HCT116 (cell line): Measurements from ENCODE around the gene SLC11A1. TPM values are rescaled to one million over a fixed set of nuclear protein-coding genes. Genes with fewer than 3 reads are reported as not detected.

Experiments used
- ATAC-seq: fragments of 200-7000 bp; cut with Tn5 transposase; 2 replicates; pipeline ENCODE4 v1.9.1; 2020; ENCODE audit warnings: mild to moderate bottlenecking, moderate library complexity
- BruUV-seq: library from RNA; stranded (reverse); fragments of 400-500 nt; replicated peaks from 2 replicates; lab custom pipeline; 2021; lab: Mats Ljungman, UMichigan
- CTCF ChIA-PET: fragments of 300-600 bp; sonication (Branson Sonifier 250); formaldehyde crosslinking; loops from one replicate; lab custom pipeline; 2021; ENCODE audit warnings: antibody characterized with exemption; lab: Charles Lee
- POLR2A ChIA-PET: fragments of 300-600, 350-600 bp; sonication (Branson Sonifier 250); formaldehyde crosslinking; loops from one replicate; lab custom pipeline; 2021; ENCODE audit warnings: antibody characterized with exemption; lab: Charles Lee
- RAD21 ChIA-PET, 2 experiments: fragments of 300-600 bp; sonication (Branson Sonifier 250); formaldehyde crosslinking; loops; one replicate each; lab custom pipeline; 2023; ENCODE audit warnings: low total read pairs in 2 of 2; ENCODE audit not compliant: uncharacterized antibody in 2 of 2, unreplicated experiment in 2 of 2, low non-redundant PET in 1 of 2; lab: Charles Lee
- DNase-seq: peaks from one replicate; pipeline ENCODE4 v3.0.0-alpha.2; 2010; ENCODE audit warnings: low read depth, low spot score
- H2AFZ ChIP-seq: fragments of 200-600 bp; shearing (Covaris generic), sonication (generic); 2 replicates; pipeline ENCODE4 v1.6.1; 2017; ENCODE audit warnings: low read depth, mixed run types, mixed read lengths, antibody characterized with exemption, low read length; ENCODE audit not compliant: poor library complexity, severe bottlenecking
- H3K27ac ChIP-seq: 2 replicates; pipeline ENCODE4 v1.5.1; 2012; ENCODE audit warnings: low read depth, low read length
- H3K27me3 ChIP-seq: fragments of 200-600 bp; sonication (generic); 2 replicates; pipeline ENCODE4 v1.6.1; 2016; ENCODE audit warnings: mixed run types, low read length, mixed read lengths; ENCODE audit not compliant: insufficient read depth
- H3K36me3 ChIP-seq, 2 experiments: fragments of 200-500 bp in 1 of 2; fragments of 200-600 bp in 1 of 2; sonication (Bioruptor generic) in 1 of 2; sonication (generic) in 1 of 2; 2 replicates each; pipeline versions ENCODE4 v1.5.1 to v1.6.1; 2014 to 2016; ENCODE audit warnings: low read length in 2 of 2, inconsistent platforms in 1 of 2, mixed read lengths in 1 of 2, mixed run types in 1 of 2; ENCODE audit not compliant: insufficient read depth in 2 of 2, control insufficient read depth in 1 of 2
- H3K4me1 ChIP-seq, 2 experiments: fragments of 200-600 bp in 1 of 2; sonication (generic) in 1 of 2; 2 replicates each; pipeline versions ENCODE4 v1.5.1 to v1.6.1; 2012 to 2017; ENCODE audit warnings: low read length in 2 of 2, inconsistent platforms in 1 of 2, mild to moderate bottlenecking in 1 of 2, mixed read lengths in 1 of 2, mixed run types in 1 of 2, moderate library complexity in 1 of 2; ENCODE audit not compliant: insufficient read depth in 2 of 2, control insufficient read depth in 1 of 2
- H3K4me2 ChIP-seq: fragments of 200-600 bp; sonication (generic); 2 replicates; pipeline ENCODE4 v1.6.1; 2017; ENCODE audit warnings: mixed run types, low read length, mixed read lengths
- H3K4me3 ChIP-seq, 2 experiments: fragments of 200-600 bp in 1 of 2; sonication (generic) in 1 of 2; replicated peaks in 1 of 2; 2 replicates each; pipeline ENCODE4 v1.5.1; 2011 to 2016; ENCODE audit warnings: low read length in 2 of 2, control low read depth in 1 of 2, low read depth in 1 of 2, mild to moderate bottlenecking in 1 of 2, mixed read lengths in 1 of 2, mixed run types in 1 of 2
- H3K79me2 ChIP-seq: fragments of 200-600 bp; sonication (generic); 2 replicates; pipeline ENCODE4 v1.6.1; 2017; ENCODE audit warnings: mild to moderate bottlenecking, mixed run types, low read length, moderate library complexity, mixed read lengths; ENCODE audit not compliant: insufficient read depth
- H3K9ac ChIP-seq: fragments of 200-600 bp; sonication (generic); 2 replicates; pipeline ENCODE4 v1.6.1; 2016; ENCODE audit warnings: low read length, mixed read lengths
- H3K9me2 ChIP-seq: fragments of 200-600 bp; sonication (generic), shearing (Covaris generic); 2 replicates; pipeline ENCODE4 v1.6.1; 2017; ENCODE audit warnings: mixed run types, mild to moderate bottlenecking, moderate library complexity; ENCODE audit not compliant: insufficient read depth
- H3K9me3 ChIP-seq, 2 experiments: fragments of 200-500 bp in 1 of 2; fragments of 200-600 bp in 1 of 2; sonication (Bioruptor generic) in 1 of 2; sonication (generic) in 1 of 2; 2 replicates each; pipeline ENCODE4 v1.6.1; 2014 to 2017; ENCODE audit warnings: low read length in 2 of 2, mixed read lengths in 2 of 2, inconsistent platforms in 1 of 2, low read depth in 1 of 2, mild to moderate bottlenecking in 1 of 2, mixed run types in 1 of 2, moderate library complexity in 1 of 2; ENCODE audit not compliant: control insufficient read depth in 1 of 2, insufficient read depth in 1 of 2
- H4K20me1 ChIP-seq: fragments of 200-600 bp; sonication (generic), shearing (Covaris generic); 2 replicates; pipeline ENCODE4 v1.6.1; 2017; ENCODE audit warnings: mixed run types, mild to moderate bottlenecking, moderate library complexity; ENCODE audit not compliant: insufficient read depth
- ATF3 ChIP-seq: IDR thresholded peaks from 2 replicates; pipeline ENCODE4 v1.6.1; 2012
- CBX3 ChIP-seq: IDR thresholded peaks from 2 replicates; pipeline ENCODE4 v1.6.1; 2012; ENCODE audit warnings: low read depth
- CEBPB ChIP-seq: IDR thresholded peaks from 2 replicates; pipeline ENCODE4 v1.6.1; 2012; ENCODE audit warnings: low read depth
- EZH2 ChIP-seq: fragments of 200-600 bp; sonication (generic); IDR thresholded peaks from 2 replicates; pipeline ENCODE4 v1.6.1; 2017; ENCODE audit warnings: antibody characterized with exemption, mixed run types
- EZH2phosphoT487 ChIP-seq: fragments of 200-600 bp; IDR thresholded peaks from 2 replicates; pipeline ENCODE4 v1.6.1; 2018; ENCODE audit warnings: antibody characterized with exemption, borderline replicate concordance
- FOSL1 ChIP-seq: IDR thresholded peaks from 2 replicates; pipeline ENCODE4 v1.6.1; 2012; ENCODE audit warnings: low read depth
- JUND ChIP-seq: IDR thresholded peaks from 2 replicates; pipeline ENCODE4 v1.6.1; 2012
- POLR2A ChIP-seq: IDR thresholded peaks from 2 replicates; pipeline ENCODE4 v1.7.0; 2011; ENCODE audit warnings: borderline replicate concordance; ENCODE audit not compliant: insufficient read depth, insufficient read length; ENCODE audit errors: extremely low read depth
- REST ChIP-seq: IDR thresholded peaks from 2 replicates; pipeline ENCODE4 v1.6.1; 2012; ENCODE audit warnings: low read depth
- SIN3A ChIP-seq: IDR thresholded peaks from 2 replicates; pipeline ENCODE4 v1.6.1; 2012; ENCODE audit warnings: low read depth
- SRF ChIP-seq: IDR thresholded peaks from 2 replicates; pipeline ENCODE4 v1.6.1; 2012; ENCODE audit warnings: low read depth
- TCF7L2 ChIP-seq: IDR thresholded peaks from 2 replicates; pipeline ENCODE4 v1.7.0; 2011; ENCODE audit warnings: borderline replicate concordance, inconsistent platforms; ENCODE audit not compliant: insufficient read depth, insufficient read length; ENCODE audit errors: extremely low read depth
- YY1 ChIP-seq: IDR thresholded peaks from 2 replicates; pipeline ENCODE4 v1.6.1; 2011; ENCODE audit warnings: low read length, low read depth, moderate library complexity, mild to moderate bottlenecking; ENCODE audit not compliant: insufficient replicate concordance; ENCODE audit errors: extremely low read depth
- ZNF274 ChIP-seq: fragments of 200-500 bp; sonication (Bioruptor generic); IDR thresholded peaks from 2 replicates; pipeline ENCODE4 v1.6.1; 2014; ENCODE audit warnings: mild to moderate bottlenecking, low read depth, low read length, inconsistent platforms
- intact Hi-C: fragments of 100-400 bp; cut with micrococcal nuclease; formaldehyde crosslinking; loops from 2 replicates; pipeline ENCODE4 v1.10.0; 2022
- total RNA-seq: library from RNA; stranded (reverse); gene quantifications from one replicate; pipeline ENCODE4 v1.2.1, GENCODE V29; 2021; ENCODE audit not compliant: unreplicated experiment

SLC11A1 gene
- total RNA-seq, 1 experiment from 2014 or later = 0.42 TPM

GRCh38 chr2:218341381-218341780, 40.7 kb upstream of the SLC11A1 start (continued):
- TF ChIP-seq REST = no peak

GRCh38 chr2:218342837-218343236, 39.2 kb upstream of the SLC11A1 start:
- H3K9ac ChIP-seq = no peak overlapping the region
- POLR2A ChIA-PET = no interaction called here
- no peak overlapping the region for H2AFZ ChIP-seq
- no peak overlapping the region for H3K27ac ChIP-seq
- H4K20me1 ChIP-seq = no peaks in the 10 kb centered on the region
- RAD21 ChIA-PET = no interaction called here
- H3K4me1 ChIP-seq = no peaks in the 10 kb centered on the region
- no peaks in the 10 kb centered on the region for H3K9me2 ChIP-seq
- no peaks in the 10 kb centered on the region for H3K79me2 ChIP-seq
- TF ChIP-seq JUND (no peak), CEBPB (no peak), ZNF274 (no peak), TCF7L2 (no peak), REST (no peak), SRF (no peak), ATF3 (no peak), FOSL1 (no peak), EZH2phosphoT487 (no peak), SIN3A (no peak), POLR2A (no peak), CBX3 (no peak), YY1 (no peak), EZH2 (no peak)
- no peaks in the 10 kb centered on the region for H3K36me3 ChIP-seq
- intact Hi-C loops = no loop called here
- no TSS peak for BruUV-seq
- CTCF ChIA-PET = no interaction called here
- DNase-seq (no peak), ATAC-seq (no peak)
- no peaks in the 10 kb centered on the region for H3K9me3 ChIP-seq
- no peak overlapping the region for H3K4me2 ChIP-seq
- H3K4me3 ChIP-seq = no peak overlapping the region
- no peaks in the 10 kb centered on the region for H3K27me3 ChIP-seq
